Gastrocnemius medialis (tissue), 4 donors: ENCODE data around the gene LYRM7. TPM values are rescaled to one million over a fixed set of nuclear protein-coding genes. Genes with fewer than 3 reads are reported as not detected.
"Not testable (repeated sequence)": the region's sequence is repeated elsewhere in the genome, so short reads cannot be mapped to it uniquely, and the experiment has no call there.

Source experiments
- ATAC-seq, 2 donors: fragments of 150-250 bp; one replicate each; pipeline ENCODE4 v1.9.1; 2016
- DNase-seq, 2 donors: peaks; one replicate each; pipeline ENCODE4 v3.0.0-alpha.2; 2019
- H3K27ac ChIP-seq, 4 donors: fragments of 200-600 bp; sonication (generic); 1 replicate in 1 of 4; 2 replicates in 3 of 4; pipeline ENCODE4 v1.5.1; 2016 to 2018; ENCODE audit warnings: mild to moderate bottlenecking in 2 of 4, moderate library complexity in 1 of 4
- H3K27me3 ChIP-seq, 3 donors: fragments of 200-600 bp; sonication (generic) in 2 of 3; 1 replicate in 1 of 3; 2 replicates in 2 of 3; pipeline versions ENCODE4 v1.5.1 to v1.6.0; 2016 to 2019; ENCODE audit warnings: mild to moderate bottlenecking in 1 of 3, moderate library complexity in 1 of 3
- H3K36me3 ChIP-seq, 2 donors: fragments of 200-600 bp; sonication (generic) in 1 of 2; one replicate each; pipeline ENCODE4 v1.5.1; 2017 to 2018
- H3K4me1 ChIP-seq, 2 donors: fragments of 200-600 bp; sonication (generic) in 1 of 2; one replicate each; pipeline ENCODE4 v1.5.1; 2016 to 2017; ENCODE audit warnings: mild to moderate bottlenecking in 2 of 2
- H3K4me3 ChIP-seq, 4 donors: fragments of 200-600 bp; sonication (generic) in 3 of 4; 1 replicate in 1 of 4; 2 replicates in 3 of 4; pipeline ENCODE4 v1.5.1; 2016 to 2019; ENCODE audit warnings: mild to moderate bottlenecking in 2 of 4
- H3K9me3 ChIP-seq, 3 donors: fragments of 200-600 bp; sonication (generic) in 2 of 3; 1 replicate in 1 of 3; 2 replicates in 2 of 3; pipeline ENCODE4 v1.5.1; 2016 to 2019
- POLR2A ChIP-seq, 2 donors: fragments of 450-650 bp; IDR thresholded peaks; one replicate each; pipeline ENCODE4 v1.6.1; 2017; ENCODE audit warnings: antibody characterized with exemption in 2 of 2, mild to moderate bottlenecking in 2 of 2, moderate library complexity in 2 of 2
- in situ Hi-C, 4 donors: fragments of 200-750 bp; cut with MboI; loops; one replicate each; pipeline versions ENCODE4 v1.15.0 to v1.8.0; 2017; ENCODE audit warnings: low sequenced_read_pairs in 4 of 4
- intact Hi-C: fragments of 100-400 bp; cut with DNase I; formaldehyde crosslinking; loops from one replicate; pipeline ENCODE4 v1.15.1; 2023; ENCODE audit warnings: low total_unique reads
- total RNA-seq, 4 donors: library from RNA; depleted of rRNA; stranded (reverse); fragments of >200 nt; gene quantifications; one replicate each; pipeline versions ENCODE4 v1.1.0 to v1.2.3, GENCODE V29; 2016
- TF ChIP-seq, protein P1 (sequence below), 5 experiments: fragments of 450-650 bp in 3 of 5; fragments of 200-600 bp in 2 of 5; sonication (generic) in 2 of 5; IDR thresholded peaks in 4 of 5; conservative IDR thresholded peaks in 1 of 5; 1 replicate in 4 of 5; 2 replicates in 1 of 5; pipeline ENCODE4 v1.5.1; 2016 to 2019; ENCODE audit warnings: antibody characterized with exemption in 5 of 5, mild to moderate bottlenecking in 3 of 5, moderate library complexity in 3 of 5

LYRM7 gene
- total RNA-seq, 4 donors from 2014 or later: 9.8 to 38.8 (median 14.7) TPM

GRCh38 chr5:131245948-131246347 is 75.2 kb downstream of the LYRM7 start:
- in situ Hi-C loops: no loop called here
- Histone ChIP-seq H3K27ac (no peak overlapping the region), H3K27me3 (no peaks in the 10 kb centered on the region), H3K4me3 (no peak overlapping the region), H3K4me1 (no peaks in the 10 kb centered on the region), H3K9me3 (no peaks in the 10 kb centered on the region), H3K36me3 (no peaks in the 10 kb centered on the region)
- DNase-seq: no peak
- intact Hi-C loops: no loop called here
- no peak for ATAC-seq
- no peak for TF ChIP-seq POLR2A (IDR thresholded peaks at IDR 0.05)
- TF ChIP-seq, protein P1, sequence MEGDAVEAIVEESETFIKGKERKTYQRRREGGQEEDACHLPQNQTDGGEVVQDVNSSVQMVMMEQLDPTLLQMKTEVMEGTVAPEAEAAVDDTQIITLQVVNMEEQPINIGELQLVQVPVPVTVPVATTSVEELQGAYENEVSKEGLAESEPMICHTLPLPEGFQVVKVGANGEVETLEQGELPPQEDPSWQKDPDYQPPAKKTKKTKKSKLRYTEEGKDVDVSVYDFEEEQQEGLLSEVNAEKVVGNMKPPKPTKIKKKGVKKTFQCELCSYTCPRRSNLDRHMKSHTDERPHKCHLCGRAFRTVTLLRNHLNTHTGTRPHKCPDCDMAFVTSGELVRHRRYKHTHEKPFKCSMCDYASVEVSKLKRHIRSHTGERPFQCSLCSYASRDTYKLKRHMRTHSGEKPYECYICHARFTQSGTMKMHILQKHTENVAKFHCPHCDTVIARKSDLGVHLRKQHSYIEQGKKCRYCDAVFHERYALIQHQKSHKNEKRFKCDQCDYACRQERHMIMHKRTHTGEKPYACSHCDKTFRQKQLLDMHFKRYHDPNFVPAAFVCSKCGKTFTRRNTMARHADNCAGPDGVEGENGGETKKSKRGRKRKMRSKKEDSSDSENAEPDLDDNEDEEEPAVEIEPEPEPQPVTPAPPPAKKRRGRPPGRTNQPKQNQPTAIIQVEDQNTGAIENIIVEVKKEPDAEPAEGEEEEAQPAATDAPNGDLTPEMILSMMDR (IDR thresholded peaks at IDR 0.05 in 4 of 5, conservative IDR thresholded peaks at IDR 0.05 in 1 of 5): no peak

- TF ChIP-seq, protein P1 (IDR thresholded peaks at IDR 0.05 in 4 of 5, conservative IDR thresholded peaks at IDR 0.05 in 1 of 5): no peak
- no peak for TF ChIP-seq POLR2A (IDR thresholded peaks at IDR 0.05)
- ATAC-seq (no peak), DNase-seq (no peak)
- Histone ChIP-seq H3K36me3 (no peaks in the 10 kb centered on the region), H3K27me3 (no peaks in the 10 kb centered on the region), H3K4me1 (no peaks in the 10 kb centered on the region), H3K4me3 (no peak overlapping the region), H3K27ac (no peak overlapping the region), H3K9me3 (no peaks in the 10 kb centered on the region)
- in situ Hi-C loops: no loop called here
- intact Hi-C loops: no loop called here
Observed at GRCh38 chr5:131246504-131246903, 75.8 kb downstream of the LYRM7 start.

GRCh38 chr5:131250751-131251475 is 80.2 kb downstream of the LYRM7 start:
- no peaks in the 10 kb centered on the region for H3K27me3 ChIP-seq
- H3K9me3 ChIP-seq: no peaks in the 10 kb centered on the region
- no peak for ATAC-seq
- no peak overlapping the region for H3K27ac ChIP-seq
- intact Hi-C loops: no loop called here
- H3K36me3 ChIP-seq: no peaks in the 10 kb centered on the region
- H3K4me3 ChIP-seq: no peak overlapping the region
- no peaks in the 10 kb centered on the region for H3K4me1 ChIP-seq
- no peak for DNase-seq
- in situ Hi-C loops: loop anchor here in 1 of 4 donors (10.0 kb wide), 1 partner anchor 86 kb away; the partner anchor contains the start of gene HINT1
- TF ChIP-seq, protein P1 (IDR thresholded peaks at IDR 0.05 in 4 of 5, conservative IDR thresholded peaks at IDR 0.05 in 1 of 5): no peak
- TF ChIP-seq POLR2A (IDR thresholded peaks at IDR 0.05): no peak

DNA sequence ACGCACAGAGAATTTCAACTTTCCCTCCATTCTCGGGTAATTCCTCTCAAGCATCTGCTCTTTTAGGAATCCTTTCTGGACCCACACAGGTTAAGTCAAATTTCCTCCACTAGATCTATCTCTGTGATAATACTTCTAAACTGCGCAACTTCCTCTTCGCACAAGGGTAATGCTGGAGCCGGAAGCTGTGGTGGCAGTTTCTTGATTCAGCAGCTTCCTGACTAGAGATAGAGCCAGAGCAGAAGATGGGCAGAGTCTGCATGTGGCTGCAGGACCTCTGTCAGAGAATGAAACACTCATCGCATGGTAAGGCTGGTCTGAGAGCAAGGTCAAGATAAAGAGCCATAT is 82.1 kb downstream of the LYRM7 start:
- Histone ChIP-seq H3K4me1 (no peaks in the 10 kb centered on the region), H3K36me3 (no peaks in the 10 kb centered on the region), H3K4me3 (no peak overlapping the region), H3K27me3 (no peaks in the 10 kb centered on the region), H3K27ac (no peak overlapping the region), H3K9me3 (no peaks in the 10 kb centered on the region)
- ATAC-seq (peak; percentile 26 to 30), DNase-seq (peak; percentile 29 to 53)
- TF ChIP-seq POLR2A (IDR thresholded peaks at IDR 0.05): no peak
- TF ChIP-seq, protein P1 (IDR thresholded peaks at IDR 0.05 in 4 of 5, conservative IDR thresholded peaks at IDR 0.05 in 1 of 5): no peak
- in situ Hi-C loops (loop anchor here in 1 of 4 donors (10.0 kb wide), 1 partner anchor 88 kb away; the partner anchor contains the start of gene HINT1), intact Hi-C loops (no loop called here)

DNA sequence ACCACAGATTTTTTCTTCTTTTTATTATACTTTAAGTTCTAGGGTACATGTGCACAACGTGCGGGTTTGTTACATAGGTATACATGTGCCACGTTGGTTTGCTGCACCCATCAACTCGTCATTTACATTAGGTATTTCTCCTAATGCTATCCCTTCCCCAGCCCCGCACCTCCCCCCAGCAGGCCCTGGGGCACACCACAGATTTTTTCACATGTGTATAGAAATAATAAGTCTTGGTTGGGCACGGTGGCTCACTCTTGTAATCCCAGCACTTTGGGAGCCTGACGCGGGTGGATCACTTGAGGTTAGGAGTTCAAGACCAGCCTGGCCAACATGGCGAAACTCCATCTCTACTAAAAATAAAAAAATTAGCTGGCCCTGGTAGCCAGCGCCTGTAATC is 83.3 kb downstream of the LYRM7 start:
- H3K27ac ChIP-seq, H3K4me3 ChIP-seq, H3K9me3 ChIP-seq, H3K4me1 ChIP-seq, DNase-seq, H3K36me3 ChIP-seq, intact Hi-C loops, H3K27me3 ChIP-seq, ATAC-seq: not testable (repeated sequence)
- in situ Hi-C loops: loop anchor here in 1 of 4 donors (10.0 kb wide), 1 partner anchor 89 kb away; the partner anchor contains the start of gene HINT1
